ENCODE results near the gene SUSD6.
"Not testable (repeated sequence)": the region's sequence is repeated elsewhere in the genome, so short reads cannot be mapped to it uniquely, and the experiment has no call there.

The SUSD6 gene

DNA sequence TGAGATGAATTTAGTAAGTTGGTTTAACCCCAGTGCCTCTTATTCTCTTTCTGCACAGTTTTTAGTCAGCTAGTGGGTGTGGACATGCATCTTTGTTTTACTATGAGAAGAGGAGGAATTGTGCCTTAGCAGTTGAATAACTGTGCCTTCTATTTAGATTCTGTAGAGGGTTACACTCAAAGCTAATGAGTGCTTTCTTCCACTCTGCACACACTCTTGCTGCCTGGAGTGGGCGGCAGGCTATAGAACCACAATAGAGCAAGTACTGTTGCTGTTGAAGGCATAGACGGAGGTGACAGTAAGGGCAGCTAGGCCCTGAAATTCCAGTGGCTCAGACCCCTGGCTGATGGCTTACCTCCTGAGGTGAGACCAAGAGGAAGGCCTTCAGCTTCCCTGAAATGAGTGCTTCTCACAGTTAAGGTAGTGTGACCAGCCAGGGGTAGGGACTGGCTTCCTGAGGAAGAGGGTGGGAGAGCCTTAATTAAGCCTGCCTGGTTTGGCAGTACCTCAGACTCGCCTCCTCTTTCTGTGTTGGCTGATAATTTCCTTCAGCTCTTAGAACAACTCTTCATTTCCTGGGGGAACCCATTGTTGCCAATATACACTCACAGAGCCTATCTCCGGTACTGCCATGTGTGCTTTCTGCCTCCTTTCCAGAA lies 24.7 kb downstream of the SUSD6 start:
- no peak for DNase-seq (ENCODE audit: low read depth)
- TF ChIP-seq, protein P1, sequence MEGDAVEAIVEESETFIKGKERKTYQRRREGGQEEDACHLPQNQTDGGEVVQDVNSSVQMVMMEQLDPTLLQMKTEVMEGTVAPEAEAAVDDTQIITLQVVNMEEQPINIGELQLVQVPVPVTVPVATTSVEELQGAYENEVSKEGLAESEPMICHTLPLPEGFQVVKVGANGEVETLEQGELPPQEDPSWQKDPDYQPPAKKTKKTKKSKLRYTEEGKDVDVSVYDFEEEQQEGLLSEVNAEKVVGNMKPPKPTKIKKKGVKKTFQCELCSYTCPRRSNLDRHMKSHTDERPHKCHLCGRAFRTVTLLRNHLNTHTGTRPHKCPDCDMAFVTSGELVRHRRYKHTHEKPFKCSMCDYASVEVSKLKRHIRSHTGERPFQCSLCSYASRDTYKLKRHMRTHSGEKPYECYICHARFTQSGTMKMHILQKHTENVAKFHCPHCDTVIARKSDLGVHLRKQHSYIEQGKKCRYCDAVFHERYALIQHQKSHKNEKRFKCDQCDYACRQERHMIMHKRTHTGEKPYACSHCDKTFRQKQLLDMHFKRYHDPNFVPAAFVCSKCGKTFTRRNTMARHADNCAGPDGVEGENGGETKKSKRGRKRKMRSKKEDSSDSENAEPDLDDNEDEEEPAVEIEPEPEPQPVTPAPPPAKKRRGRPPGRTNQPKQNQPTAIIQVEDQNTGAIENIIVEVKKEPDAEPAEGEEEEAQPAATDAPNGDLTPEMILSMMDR (IDR thresholded peaks at IDR 0.05; ENCODE audit: low read length, missing control alignments) = no peak
- H3K4me3 ChIP-seq (replicated peaks; ENCODE audit: low read depth, low read length) = no peak overlapping the region

DNA sequence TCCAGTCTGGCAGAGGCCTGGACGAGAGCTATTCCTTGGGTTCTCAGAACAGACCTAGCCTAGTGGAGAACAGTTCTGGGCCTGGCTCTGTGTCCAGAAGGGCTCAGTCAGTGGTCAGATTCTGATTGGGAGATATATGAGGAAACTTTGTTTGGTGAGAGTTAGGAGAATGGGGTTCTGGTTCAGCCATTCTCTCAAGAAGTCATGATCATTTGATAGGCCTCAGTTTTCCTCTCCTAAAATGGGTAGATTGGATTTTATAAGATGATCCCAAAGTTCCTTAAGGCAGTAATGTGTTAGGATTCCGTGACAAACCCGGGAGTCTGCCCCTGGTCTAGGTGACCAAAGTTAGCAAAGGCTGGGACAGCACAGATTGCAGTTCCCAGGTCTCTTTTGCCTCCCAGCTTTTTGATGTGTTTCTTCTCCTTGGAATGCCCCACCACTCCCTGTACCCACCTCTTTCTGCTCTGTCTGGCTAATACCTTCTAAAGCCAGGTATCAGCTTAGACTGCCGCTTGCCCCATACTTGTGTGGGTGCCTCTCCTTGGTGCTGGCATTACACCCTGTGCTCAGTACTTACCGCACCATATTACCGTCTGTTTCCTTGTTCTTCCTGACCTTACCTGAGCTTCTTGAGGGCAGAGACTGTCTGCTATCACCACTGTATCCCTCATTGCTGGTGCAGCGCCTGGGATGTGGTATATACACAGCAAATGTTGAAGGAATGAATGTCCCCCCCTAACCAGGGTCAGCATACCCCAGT lies 25.5 kb downstream of the SUSD6 start:
- TF ChIP-seq, protein P1 (IDR thresholded peaks at IDR 0.05; ENCODE audit: low read length, missing control alignments) = no peak
- no peak for DNase-seq (ENCODE audit: low read depth)
- no peak overlapping the region for H3K4me3 ChIP-seq (replicated peaks; ENCODE audit: low read depth, low read length)

- H3K4me3 ChIP-seq (replicated peaks; ENCODE audit: low read depth, low read length) = no peak overlapping the region
- TF ChIP-seq, protein P1 (IDR thresholded peaks at IDR 0.05; ENCODE audit: low read length, missing control alignments) = no peak
- DNase-seq (ENCODE audit: low read depth) = no peak
Observed at GRCh38 chr14:69637503-69638031, 26.2 kb downstream of the SUSD6 start.

GRCh38 chr14:69640931-69641330 lies 29.5 kb downstream of the SUSD6 start:
- TF ChIP-seq, protein P1 (IDR thresholded peaks at IDR 0.05; ENCODE audit: low read length, missing control alignments) = no peak
- no peak for DNase-seq (ENCODE audit: low read depth)
- H3K4me3 ChIP-seq (replicated peaks; ENCODE audit: low read depth, low read length) = no peak overlapping the region

DNA sequence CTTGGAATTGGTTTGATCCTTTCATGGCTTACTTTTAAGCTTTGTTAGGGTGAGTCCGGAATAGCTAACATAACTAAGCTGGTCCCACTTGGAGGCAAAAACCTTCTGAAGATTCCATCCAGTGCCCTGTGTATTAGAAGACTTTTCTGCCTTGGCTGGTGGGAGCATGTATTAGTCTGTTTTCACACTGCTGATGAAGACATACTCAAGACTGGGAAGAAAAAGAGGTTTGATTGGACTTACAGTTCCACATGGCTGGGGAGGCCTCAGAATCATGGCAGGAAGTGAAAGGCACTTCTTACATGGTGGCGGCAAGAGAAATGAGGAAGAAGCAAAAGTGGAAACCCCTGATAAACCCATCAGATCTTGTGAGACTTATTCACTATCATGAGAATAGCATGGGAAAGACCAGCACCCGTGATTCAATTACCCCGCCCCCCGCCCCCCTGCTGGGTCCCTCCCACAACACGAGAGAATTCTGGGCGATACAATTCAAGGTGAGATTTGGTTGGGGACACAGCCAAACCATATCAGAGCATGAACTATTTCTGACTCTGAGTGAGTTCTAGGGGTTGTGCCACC lies 30.9 kb downstream of the SUSD6 start:
- not testable (repeated sequence) for H3K4me3 ChIP-seq (replicated peaks; ENCODE audit: low read depth, low read length); DNase-seq (ENCODE audit: low read depth)

DNA sequence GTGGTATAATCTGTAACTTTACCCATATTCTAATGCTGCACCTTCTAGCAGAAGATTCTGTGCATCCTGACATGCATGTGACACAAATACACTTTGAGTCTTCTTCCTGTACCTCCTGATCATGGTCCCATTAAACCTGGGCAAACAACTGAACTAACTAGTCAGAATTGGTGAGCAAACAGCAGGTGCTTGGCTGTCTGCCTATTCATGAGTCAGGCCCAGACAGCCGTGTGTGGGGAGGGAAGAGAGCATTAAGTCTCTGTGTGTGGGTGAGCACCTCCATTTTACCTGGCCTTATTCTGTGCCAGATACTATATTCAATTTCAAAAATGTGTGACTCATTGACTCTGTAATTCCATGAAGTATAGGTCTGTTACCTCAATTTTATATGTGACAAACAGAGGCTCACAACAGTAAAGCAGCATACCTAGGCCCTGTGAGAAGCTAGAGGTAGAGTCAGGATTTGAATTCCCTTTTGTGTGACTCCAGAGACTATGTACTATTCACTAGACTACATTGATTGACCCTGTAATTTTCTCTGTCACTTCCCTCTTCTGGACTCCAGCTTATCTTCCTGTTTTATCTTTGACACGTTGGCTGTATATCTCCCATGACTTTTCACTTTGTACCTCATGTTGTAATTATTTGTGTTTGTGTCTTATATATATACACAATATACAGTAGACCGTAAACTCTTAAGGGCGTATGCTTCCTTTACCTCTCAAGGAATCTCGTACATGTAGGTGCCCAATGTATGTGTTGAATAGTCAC lies 32.2 kb downstream of the SUSD6 start:
- peak; percentile 55 for DNase-seq (ENCODE audit: low read depth)
- TF ChIP-seq, protein P1 (IDR thresholded peaks at IDR 0.05; ENCODE audit: low read length, missing control alignments) = no peak

DNA sequence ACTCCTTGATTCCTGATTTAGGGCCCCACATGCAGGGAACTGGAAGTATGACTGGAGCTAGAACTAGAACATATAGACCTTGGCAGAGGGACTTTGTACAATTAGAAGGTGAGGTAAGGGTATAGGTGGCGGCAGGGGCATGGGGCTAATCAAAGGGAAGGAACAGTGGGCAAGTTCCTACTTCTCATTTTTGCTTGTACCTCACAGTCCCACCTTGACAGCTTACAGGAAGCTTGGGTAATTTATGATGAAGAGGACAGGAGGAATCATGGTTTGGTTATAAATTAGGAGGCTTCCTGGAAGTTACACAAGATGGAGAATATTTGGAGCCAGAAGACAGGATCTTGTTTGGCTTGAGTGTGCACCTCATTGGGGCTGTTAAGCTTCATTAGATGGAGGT lies 33.4 kb downstream of the SUSD6 start:
- TF ChIP-seq, protein P1 (IDR thresholded peaks at IDR 0.05; ENCODE audit: low read length, missing control alignments) = no peak
- no peak overlapping the region for H3K4me3 ChIP-seq (replicated peaks; ENCODE audit: low read depth, low read length)
- DNase-seq (ENCODE audit: low read depth) = no peak

More for the DNA sequence above, 32.2 kb downstream of the SUSD6 start:
- no peak overlapping the region for H3K4me3 ChIP-seq (replicated peaks; ENCODE audit: low read depth, low read length)
